ENCODE results near the gene EPO.

The EPO gene

DNA sequence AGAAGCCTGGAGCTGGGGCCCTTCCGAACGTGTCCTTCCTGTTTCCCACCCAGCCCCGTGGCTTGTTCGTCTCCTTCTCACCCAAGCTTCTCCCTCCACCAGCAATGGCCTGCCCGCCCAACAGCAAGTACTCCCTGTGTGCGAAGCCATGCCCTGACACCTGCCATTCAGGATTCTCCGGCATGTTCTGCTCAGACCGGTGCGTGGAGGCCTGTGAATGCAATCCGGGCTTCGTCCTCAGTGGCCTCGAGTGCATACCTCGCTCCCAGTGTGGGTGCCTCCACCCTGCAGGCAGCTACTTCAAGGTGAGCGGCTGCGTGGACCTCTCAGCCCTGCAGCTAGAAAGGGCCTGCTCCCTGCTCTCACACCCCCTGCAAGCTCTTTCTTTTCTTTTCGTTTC, 45.0 kb downstream of the EPO start:
- H3K36me3 ChIP-seq (ENCODE audit: control insufficient read depth in 5 of 5, insufficient read depth in 5 of 5, low read length in 5 of 5) = no peaks in the 10 kb centered on the region
- H3K9me3 ChIP-seq (ENCODE audit: control insufficient read depth in 5 of 5, low read length in 5 of 5) = no peaks in the 10 kb centered on the region
- H3K27ac ChIP-seq (ENCODE audit: low read depth, low read length) = no peak overlapping the region
- H3K4me3 ChIP-seq (ENCODE audit: low read depth in 1 of 5, low read length in 5 of 5) = no peak overlapping the region
- peaks cover 0 to 10% (median 7%) of the 10 kb centered on the region in 5 donors for H3K27me3 ChIP-seq (ENCODE audit: control insufficient read depth in 5 of 5, insufficient read depth in 4 of 5, low read length in 5 of 5)
- no peak overlapping the region for H3K9ac ChIP-seq (ENCODE audit: low read length in 5 of 5)
- no peaks in the 10 kb centered on the region for H3K4me1 ChIP-seq (ENCODE audit: control insufficient read depth in 5 of 5, insufficient read depth in 5 of 5, low read length in 5 of 5)

DNA sequence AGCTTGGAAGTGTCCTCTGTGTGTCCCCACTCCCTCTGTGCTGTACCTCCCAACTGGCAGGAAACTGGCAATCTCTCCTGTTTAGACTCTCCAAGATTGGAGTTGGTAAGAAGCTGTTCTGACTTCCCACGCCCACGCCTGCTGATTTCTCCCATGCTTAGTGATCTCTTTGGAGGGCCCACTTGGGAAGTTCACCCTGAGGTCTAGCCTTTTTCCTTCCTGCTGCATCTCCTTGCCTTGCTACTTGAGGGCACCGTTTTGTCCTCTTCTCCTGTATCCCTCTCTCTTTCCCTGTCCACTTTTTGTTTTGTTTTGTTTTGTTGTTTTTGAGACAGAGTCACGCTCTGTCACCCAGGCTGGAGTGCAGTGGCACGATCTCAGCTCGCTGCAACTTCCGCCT, 48.5 kb downstream of the EPO start:
- H3K9me3 ChIP-seq (ENCODE audit: control insufficient read depth in 5 of 5, low read length in 5 of 5) = no peaks in the 10 kb centered on the region
- no peak overlapping the region for H3K9ac ChIP-seq (ENCODE audit: low read length in 5 of 5)
- H3K27me3 ChIP-seq (ENCODE audit: control insufficient read depth in 5 of 5, insufficient read depth in 4 of 5, low read length in 5 of 5) = peaks cover 0 to 6% (median 3%) of the 10 kb centered on the region in 5 donors
- H3K36me3 ChIP-seq (ENCODE audit: control insufficient read depth in 5 of 5, insufficient read depth in 5 of 5, low read length in 5 of 5) = no peaks in the 10 kb centered on the region
- H3K4me3 ChIP-seq (ENCODE audit: low read depth in 1 of 5, low read length in 5 of 5) = no peak overlapping the region
- H3K4me1 ChIP-seq (ENCODE audit: control insufficient read depth in 5 of 5, insufficient read depth in 5 of 5, low read length in 5 of 5) = no peaks in the 10 kb centered on the region
- no peak overlapping the region for H3K27ac ChIP-seq (ENCODE audit: low read depth, low read length)

Measured in subcutaneous abdominal adipose tissue (tissue), 5 donors.